ENCODE results near the gene PCGF5. TPM values are rescaled to one million over a fixed set of nuclear protein-coding genes. Genes with fewer than 3 reads are reported as not detected.

The PCGF5 gene
- total RNA-seq, 3 donors from 2014 or later (not counting 1 experiment from before 2014, with no cell fraction given), result 52.5 to 60.2 (median 58.6) TPM

DNA sequence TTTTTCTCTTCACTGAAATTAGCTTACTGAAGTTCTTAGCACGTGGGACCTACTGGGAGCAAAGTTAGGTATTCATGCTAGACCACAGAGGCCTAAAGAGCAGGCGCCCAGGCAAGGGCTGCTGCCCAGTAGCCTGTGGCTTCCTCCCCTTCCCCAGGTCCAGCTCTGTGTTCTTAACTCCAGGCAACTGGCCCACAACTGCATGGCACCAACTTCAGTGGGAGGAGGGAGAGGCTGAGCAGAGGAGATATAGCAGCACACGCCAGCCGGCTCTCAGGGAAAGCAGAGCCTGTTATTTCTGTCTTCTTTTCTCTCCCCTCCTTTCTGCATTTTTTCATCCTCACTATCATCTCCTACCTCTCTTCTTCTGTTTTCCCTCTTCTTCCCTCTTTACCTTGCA is 67.4 kb downstream of the PCGF5 start:
- DNase-seq (no peak), ATAC-seq (no peak)
- Mint-ChIP-seq H3K36me3 (no peaks in the 10 kb centered on the region), H3K4me3 (no peak overlapping the region), H3K4me1 (no peaks in the 10 kb centered on the region), H3K9me3 (no peaks in the 10 kb centered on the region), H3K27me3 (ENCODE audit: low read depth in 2 of 2) (peaks cover 0 to 3% of the 10 kb centered on the region in 2 donors), H3K27ac (no peak overlapping the region)
- TF ChIP-seq, protein P1, sequence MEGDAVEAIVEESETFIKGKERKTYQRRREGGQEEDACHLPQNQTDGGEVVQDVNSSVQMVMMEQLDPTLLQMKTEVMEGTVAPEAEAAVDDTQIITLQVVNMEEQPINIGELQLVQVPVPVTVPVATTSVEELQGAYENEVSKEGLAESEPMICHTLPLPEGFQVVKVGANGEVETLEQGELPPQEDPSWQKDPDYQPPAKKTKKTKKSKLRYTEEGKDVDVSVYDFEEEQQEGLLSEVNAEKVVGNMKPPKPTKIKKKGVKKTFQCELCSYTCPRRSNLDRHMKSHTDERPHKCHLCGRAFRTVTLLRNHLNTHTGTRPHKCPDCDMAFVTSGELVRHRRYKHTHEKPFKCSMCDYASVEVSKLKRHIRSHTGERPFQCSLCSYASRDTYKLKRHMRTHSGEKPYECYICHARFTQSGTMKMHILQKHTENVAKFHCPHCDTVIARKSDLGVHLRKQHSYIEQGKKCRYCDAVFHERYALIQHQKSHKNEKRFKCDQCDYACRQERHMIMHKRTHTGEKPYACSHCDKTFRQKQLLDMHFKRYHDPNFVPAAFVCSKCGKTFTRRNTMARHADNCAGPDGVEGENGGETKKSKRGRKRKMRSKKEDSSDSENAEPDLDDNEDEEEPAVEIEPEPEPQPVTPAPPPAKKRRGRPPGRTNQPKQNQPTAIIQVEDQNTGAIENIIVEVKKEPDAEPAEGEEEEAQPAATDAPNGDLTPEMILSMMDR (IDR thresholded peaks at IDR 0.05), result no peak
- Histone ChIP-seq H3K4me1 (ENCODE audit: control insufficient read depth, insufficient read depth, low read length) (no peaks in the 10 kb centered on the region), H3K4me3 (ENCODE audit: low read length) (no peak overlapping the region), H3K36me3 (ENCODE audit: control insufficient read depth, insufficient read depth, low read length) (peaks cover 3% of the 10 kb centered on the region), H3K27ac (ENCODE audit: low read length) (no peak overlapping the region), H3K27me3 (ENCODE audit: control insufficient read depth, insufficient read depth, low read length) (no peaks in the 10 kb centered on the region), H3K9me3 (ENCODE audit: control insufficient read depth, insufficient read depth, low read length) (no peaks in the 10 kb centered on the region)
- intact Hi-C loops (cut with micrococcal nuclease), result no loop called here
- WGBS (ENCODE audit: insufficient coverage), result 87% methylated on average over 4 of the region's 4 CpGs

DNA sequence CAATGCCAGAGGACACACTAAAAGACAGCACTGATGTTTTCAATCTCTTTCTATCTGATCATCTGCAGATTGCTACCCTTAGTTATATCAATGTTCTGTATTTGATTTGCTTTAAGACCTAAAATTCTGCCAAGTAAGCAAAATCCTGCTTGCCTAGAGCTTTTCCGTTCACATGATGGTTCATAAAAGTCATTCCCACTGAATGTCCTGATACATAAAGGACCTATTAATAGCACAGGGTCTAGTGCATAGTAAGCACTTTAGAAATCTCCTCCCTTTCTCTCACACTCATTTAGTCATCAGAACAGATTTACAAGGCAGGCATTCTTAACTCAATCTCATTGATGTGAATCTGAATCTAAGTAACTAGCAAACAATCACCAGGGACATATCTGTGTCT is 68.8 kb downstream of the PCGF5 start:
- intact Hi-C loops (cut with micrococcal nuclease), result no loop called here
- DNase-seq, result no peak
- 86% methylated on average over 1 of the region's 1 CpG for WGBS (ENCODE audit: insufficient coverage)
- Histone ChIP-seq H3K9me3 (ENCODE audit: control insufficient read depth, insufficient read depth, low read length) (no peaks in the 10 kb centered on the region), H3K4me3 (ENCODE audit: low read length) (no peak overlapping the region), H3K27ac (ENCODE audit: low read length) (no peak overlapping the region), H3K4me1 (ENCODE audit: control insufficient read depth, insufficient read depth, low read length) (no peaks in the 10 kb centered on the region), H3K36me3 (ENCODE audit: control insufficient read depth, insufficient read depth, low read length) (no peaks in the 10 kb centered on the region), H3K27me3 (ENCODE audit: control insufficient read depth, insufficient read depth, low read length) (no peaks in the 10 kb centered on the region)
- no peak for ATAC-seq
- H3K27me3 Mint-ChIP-seq (ENCODE audit: low read depth in 2 of 2), result peaks cover 0 to 3% of the 10 kb centered on the region in 2 donors
- no peak overlapping the region for H3K4me3 Mint-ChIP-seq
- no peaks in the 10 kb centered on the region for H3K36me3 Mint-ChIP-seq
- TF ChIP-seq, protein P1 (IDR thresholded peaks at IDR 0.05), result no peak
- no peaks in the 10 kb centered on the region for H3K4me1 Mint-ChIP-seq
- no peak overlapping the region for H3K27ac Mint-ChIP-seq
- no peaks in the 10 kb centered on the region for H3K9me3 Mint-ChIP-seq

DNA sequence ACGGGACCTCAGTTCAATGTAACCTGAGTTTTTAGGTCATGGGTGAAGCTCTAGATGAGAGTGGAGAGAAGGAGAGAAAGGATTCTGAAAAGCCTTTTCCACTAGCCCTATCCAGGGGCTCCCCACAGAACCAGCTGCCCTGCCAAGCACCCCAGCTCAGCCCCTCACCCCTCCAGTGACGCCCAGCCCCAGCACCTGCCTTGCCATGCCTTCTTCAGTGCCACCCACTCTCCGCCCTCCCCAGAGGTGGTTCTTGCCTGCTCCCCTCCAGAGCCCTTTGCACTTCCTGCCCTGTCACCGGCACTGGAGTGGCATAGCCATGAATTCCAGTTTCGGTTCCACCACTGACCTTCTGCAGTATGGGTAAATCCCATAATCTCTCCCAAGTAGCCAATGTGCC is 70.1 kb downstream of the PCGF5 start:
- H3K4me3 Mint-ChIP-seq, result no peak overlapping the region
- no peaks in the 10 kb centered on the region for H3K9me3 Mint-ChIP-seq
- DNase-seq (no peak), ATAC-seq (peak in 1 of 3 donors; percentile 22)
- TF ChIP-seq, protein P1 (IDR thresholded peaks at IDR 0.05), result no peak
- H3K4me3 ChIP-seq (ENCODE audit: low read length), result no peak overlapping the region
- 94% methylated on average over 5 of the region's 5 CpGs for WGBS (ENCODE audit: insufficient coverage)
- H3K27ac Mint-ChIP-seq, result no peak overlapping the region
- no peaks in the 10 kb centered on the region for H3K9me3 ChIP-seq (ENCODE audit: control insufficient read depth, insufficient read depth, low read length)
- H3K27ac ChIP-seq (ENCODE audit: low read length), result no peak overlapping the region
- no peaks in the 10 kb centered on the region for H3K27me3 ChIP-seq (ENCODE audit: control insufficient read depth, insufficient read depth, low read length)
- no peaks in the 10 kb centered on the region for H3K36me3 ChIP-seq (ENCODE audit: control insufficient read depth, insufficient read depth, low read length)
- intact Hi-C loops (cut with micrococcal nuclease), result no loop called here
- H3K4me1 ChIP-seq (ENCODE audit: control insufficient read depth, insufficient read depth, low read length), result no peaks in the 10 kb centered on the region
- no peaks in the 10 kb centered on the region for H3K36me3 Mint-ChIP-seq
- no peaks in the 10 kb centered on the region for H3K4me1 Mint-ChIP-seq
- peaks cover 0 to 5% of the 10 kb centered on the region in 2 donors for H3K27me3 Mint-ChIP-seq (ENCODE audit: low read depth in 2 of 2)

DNA sequence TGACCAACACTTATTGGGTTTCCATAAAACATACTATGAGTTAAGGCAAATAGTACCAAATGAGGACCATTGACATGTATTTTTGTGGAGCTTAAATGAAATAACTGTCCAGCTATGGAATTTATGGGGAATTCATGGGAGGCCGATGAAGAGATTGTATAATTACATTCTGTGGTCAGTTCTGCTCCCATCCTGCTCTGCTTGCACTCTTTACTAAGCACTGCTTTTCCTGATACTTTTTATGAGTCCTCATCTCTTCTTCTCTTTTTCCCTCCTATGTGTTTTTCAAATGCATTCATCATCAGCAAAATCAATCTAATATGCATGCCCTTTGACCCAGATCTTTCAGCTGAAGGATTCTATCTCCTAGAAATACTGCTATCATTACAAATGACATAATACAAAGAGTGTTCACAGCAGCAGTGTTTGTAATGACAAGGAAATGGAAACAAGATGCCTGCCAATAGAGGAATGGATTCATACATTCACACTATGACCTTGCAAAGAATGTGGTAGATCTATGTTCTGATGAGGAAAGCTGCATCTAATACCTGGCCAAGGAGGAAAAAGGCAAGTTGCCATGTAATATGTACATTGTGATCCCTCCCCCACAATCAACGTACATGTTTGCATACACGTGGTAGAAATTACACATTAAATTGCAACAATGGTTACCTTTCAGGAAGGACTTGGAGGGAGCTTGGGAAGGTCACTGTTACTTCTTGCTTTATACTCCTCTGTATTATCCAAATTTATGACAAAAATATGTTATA is 73.9 kb downstream of the PCGF5 start:
- intact Hi-C loops (cut with micrococcal nuclease), result no loop called here
- H3K4me3 Mint-ChIP-seq, result no peak overlapping the region
- DNase-seq, result no peak

More for the DNA sequence above, 73.9 kb downstream of the PCGF5 start:
- peaks cover 10 to 13% of the 10 kb centered on the region in 2 donors for H3K27me3 Mint-ChIP-seq (ENCODE audit: low read depth in 2 of 2)
- no peak for ATAC-seq
- no peaks in the 10 kb centered on the region for H3K27me3 ChIP-seq (ENCODE audit: control insufficient read depth, insufficient read depth, low read length)
- H3K36me3 Mint-ChIP-seq, result no peaks in the 10 kb centered on the region
- H3K27ac Mint-ChIP-seq, result no peak overlapping the region
- H3K4me1 Mint-ChIP-seq, result peaks cover 11% of the 10 kb centered on the region in 2 donors
- 86% methylated on average over 3 of the region's 3 CpGs for WGBS (ENCODE audit: insufficient coverage)
- no peaks in the 10 kb centered on the region for H3K9me3 Mint-ChIP-seq
- peaks cover 8% of the 10 kb centered on the region for H3K4me1 ChIP-seq (ENCODE audit: control insufficient read depth, insufficient read depth, low read length)
- no peak overlapping the region for H3K27ac ChIP-seq (ENCODE audit: low read length)
- TF ChIP-seq, protein P1 (IDR thresholded peaks at IDR 0.05), result no peak
- no peaks in the 10 kb centered on the region for H3K9me3 ChIP-seq (ENCODE audit: control insufficient read depth, insufficient read depth, low read length)
- H3K36me3 ChIP-seq (ENCODE audit: control insufficient read depth, insufficient read depth, low read length), result no peaks in the 10 kb centered on the region
- H3K4me3 ChIP-seq (ENCODE audit: low read length), result no peak overlapping the region
